ENCODE measurements around the gene FILIP1.

FILIP1 gene

DNA sequence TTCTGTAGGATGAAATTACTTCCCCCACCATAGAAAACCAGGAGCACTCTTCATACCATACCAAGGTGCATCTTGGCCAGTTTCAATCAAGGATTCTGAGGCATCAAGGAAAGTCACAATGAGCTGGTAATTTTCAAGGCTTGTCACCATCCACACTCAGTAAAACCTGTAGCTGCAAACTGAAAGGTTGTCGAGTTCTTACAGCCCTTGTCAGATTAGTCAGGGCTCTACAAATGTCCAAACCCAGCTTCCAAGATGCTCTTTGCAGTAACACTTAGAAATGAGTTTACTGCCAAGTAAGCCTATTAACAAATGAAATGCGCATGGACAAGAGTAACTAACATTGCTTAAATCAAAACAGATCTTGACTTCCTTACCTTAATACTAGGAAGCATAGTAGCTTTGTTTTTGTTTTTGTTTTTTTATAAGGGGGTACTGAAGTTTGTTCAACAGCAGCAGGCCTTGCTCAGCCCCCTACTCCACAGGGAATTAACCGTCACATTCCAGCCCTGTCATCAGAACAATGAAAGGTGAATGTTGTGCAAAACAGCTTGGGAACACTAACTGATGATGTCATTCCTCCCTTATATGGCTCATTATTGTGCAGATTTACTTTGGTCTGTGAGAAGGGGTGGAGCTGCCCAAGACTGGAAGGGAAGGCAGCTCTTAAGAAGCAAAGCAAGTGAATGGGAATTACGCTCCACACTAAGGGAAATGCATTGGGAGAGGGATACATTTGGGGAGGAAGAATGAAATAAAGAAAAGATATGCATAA is 159.1 kb downstream of the FILIP1 start:
- no peak for DNase-seq (ENCODE audit: low spot score)

DNA sequence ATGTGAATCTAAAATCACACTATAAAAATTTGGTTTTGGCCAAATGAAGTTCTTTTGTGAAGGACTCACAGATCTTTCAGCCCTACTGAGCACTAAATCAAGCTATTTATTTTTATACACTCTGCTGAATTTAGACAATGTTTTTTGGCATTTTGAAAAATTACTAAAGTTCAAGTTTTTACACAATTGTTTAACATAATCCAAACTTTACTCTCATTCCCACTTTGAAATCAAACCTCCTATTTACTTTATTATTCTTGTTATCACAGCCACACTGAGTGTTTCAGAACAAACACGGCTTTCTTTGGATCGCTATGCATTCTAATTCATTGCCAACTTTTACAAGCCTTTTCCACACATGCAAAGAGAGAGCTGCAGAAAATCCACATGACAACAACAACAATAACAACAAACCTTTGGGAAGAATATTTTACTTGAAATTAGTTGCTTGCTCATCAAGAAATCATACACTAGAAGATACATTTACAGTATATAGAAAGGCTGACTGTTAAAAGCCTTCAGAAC is 159.9 kb downstream of the FILIP1 start:
- DNase-seq (ENCODE audit: low spot score): no peak

DNA sequence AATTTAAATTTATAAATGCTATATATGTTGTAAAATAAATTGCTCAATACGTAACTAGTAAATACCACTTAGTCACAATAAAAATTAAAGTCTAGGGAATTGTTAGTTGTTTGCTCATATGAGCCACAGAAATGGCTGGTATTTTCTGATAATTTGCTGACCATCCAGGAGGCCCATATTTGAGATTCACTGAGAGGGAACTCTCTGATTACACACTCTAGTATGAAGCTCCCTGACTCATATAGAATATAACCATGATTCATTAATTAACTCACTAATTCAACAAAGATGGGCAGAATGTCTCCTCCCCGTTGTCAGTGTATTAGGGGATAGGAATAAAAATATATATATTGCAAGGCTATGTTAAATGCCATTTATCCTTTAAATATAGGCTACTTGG is 162.4 kb downstream of the FILIP1 start:
- DNase-seq (ENCODE audit: low spot score): no peak

- no peak for DNase-seq (ENCODE audit: low spot score)
Measured at GRCh38 chr6:75329703-75330102, 163.9 kb downstream of the FILIP1 start.

GRCh38 chr6:75327807-75328206 is 165.8 kb downstream of the FILIP1 start:
- DNase-seq (ENCODE audit: low spot score): no peak

- DNase-seq (ENCODE audit: low spot score): no peak
Measured at GRCh38 chr6:75326557-75327258, 166.9 kb downstream of the FILIP1 start.

- DNase-seq (ENCODE audit: low spot score): no peak
Measured at GRCh38 chr6:75318900-75319299, 174.7 kb downstream of the FILIP1 start.

GRCh38 chr6:75317503-75318206 is 175.9 kb downstream of the FILIP1 start:
- DNase-seq (ENCODE audit: low spot score): no peak

DNA sequence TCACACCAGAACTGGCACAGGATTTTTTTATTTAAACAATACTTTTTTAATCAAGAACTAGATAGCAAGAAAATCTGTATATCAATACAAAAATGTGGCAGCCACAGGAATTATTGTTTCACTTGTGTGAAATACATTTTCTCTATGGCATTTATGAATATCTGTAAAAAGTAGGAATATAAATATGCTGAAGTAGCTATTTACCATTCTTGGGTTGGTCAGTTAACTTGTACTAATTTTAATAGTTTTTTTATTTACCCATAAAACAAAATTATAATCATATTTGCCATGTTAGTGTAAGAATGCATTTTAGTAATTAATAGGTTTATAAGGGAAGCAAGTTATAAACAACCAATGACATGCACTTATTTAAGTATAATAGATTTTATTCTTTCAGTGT is 177.6 kb downstream of the FILIP1 start:
- DNase-seq (ENCODE audit: low spot score): no peak

DNA sequence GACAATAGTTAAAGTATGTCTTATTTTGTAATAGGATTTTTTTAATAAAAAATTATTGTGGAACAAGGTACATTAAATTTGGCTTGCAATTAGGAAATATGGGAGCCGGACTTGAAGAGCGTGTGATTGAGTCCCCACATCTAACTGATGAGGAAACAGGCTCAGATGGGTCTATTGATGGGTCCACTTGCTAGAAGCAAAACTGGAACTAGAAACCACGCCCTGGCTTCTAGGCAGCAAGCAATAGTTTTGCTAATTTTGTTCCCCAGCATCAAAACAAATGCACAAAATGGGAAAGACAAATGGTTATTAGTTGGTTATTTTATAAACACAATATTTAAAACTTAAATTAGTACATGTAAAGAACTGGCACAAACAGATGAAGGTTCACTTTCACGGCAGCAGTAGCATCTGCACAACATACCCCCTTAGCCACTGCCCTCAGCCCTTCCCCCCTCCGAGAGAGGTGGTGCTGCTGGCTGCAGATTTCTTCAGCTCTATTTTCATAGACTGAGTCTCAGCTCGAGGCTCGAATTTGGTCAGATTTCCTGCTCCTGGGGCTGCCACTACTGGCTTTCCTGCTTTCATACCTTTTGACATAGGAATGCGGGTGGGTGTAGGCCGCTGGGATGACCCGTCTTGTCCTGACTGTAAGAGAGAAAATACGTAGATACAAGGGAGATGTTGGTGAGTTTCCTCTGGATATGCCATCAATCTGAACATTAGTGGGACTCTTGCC is 185.2 kb downstream of the FILIP1 start:
- DNase-seq (ENCODE audit: low spot score): no peak

DNA sequence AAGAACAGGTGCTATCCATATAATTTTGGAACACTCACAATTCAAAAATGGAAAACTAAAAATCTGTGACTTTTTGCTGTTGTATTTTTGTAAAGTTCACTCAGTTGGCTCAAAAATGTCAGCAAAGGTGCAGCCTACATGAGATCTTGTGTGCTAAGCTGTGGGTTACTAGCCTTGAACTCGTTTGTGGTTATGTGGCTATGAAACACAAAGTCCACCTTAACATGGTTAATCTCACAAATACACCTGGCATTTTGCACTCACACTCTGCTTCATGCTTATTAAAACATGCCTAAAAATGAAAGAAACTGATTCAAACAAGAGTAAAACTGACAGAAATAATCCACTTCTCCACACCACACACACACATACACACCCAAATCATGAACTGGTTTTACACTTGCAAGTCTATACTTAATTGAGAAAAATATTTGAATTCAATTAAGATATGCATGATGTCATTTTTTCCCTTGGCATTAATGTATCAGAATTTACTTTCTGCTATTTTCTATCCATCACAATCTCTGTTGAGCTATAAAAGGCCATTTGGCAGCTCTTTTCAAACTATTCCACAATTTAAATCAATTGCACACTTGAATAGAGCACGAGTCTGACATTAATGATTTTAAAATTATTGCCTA is 186.1 kb downstream of the FILIP1 start:
- DNase-seq (ENCODE audit: low spot score): no peak

GRCh38 chr6:75306064-75306463 is 187.5 kb downstream of the FILIP1 start:
- DNase-seq (ENCODE audit: low spot score): no peak

DNA sequence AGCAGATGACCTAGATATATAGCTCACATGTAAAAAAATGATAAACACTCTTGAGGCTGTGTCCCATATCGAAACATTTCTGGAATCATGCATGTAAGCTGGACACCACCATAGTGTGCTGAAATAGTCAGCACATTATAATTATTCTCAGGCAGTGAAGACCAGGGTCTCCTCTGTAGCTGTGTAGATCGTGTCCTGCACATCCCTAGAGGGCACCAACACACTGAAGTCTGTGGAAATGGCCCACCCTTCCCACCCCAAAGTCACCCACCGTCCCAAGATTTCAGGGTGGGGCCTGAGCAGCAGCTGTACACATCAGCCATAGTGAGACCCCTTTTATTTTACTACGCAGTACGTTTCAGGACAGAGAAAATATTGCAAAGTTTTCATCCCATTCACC is 188.0 kb downstream of the FILIP1 start:
- no peak for DNase-seq (ENCODE audit: low spot score)

DNA sequence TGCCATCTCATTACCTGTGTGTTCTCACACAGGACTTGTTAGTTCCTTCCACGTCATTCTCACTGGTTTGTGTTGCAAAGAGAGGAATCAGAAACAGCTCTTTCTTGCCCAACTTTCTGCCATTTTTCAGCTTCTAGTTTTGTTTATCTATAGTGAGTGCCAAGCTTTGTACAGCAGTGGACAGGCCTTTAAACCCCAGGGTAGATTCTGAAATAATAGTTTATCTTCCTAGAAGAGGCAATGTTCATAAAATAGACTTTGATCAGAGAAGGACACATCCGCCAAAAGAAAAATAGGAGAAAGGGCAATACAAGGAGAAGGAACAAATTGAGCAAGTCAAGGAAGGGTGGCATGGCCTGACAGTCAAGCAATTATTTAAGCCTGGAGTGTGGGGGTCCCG is 191.3 kb downstream of the FILIP1 start:
- DNase-seq (ENCODE audit: low spot score): no peak

DNA sequence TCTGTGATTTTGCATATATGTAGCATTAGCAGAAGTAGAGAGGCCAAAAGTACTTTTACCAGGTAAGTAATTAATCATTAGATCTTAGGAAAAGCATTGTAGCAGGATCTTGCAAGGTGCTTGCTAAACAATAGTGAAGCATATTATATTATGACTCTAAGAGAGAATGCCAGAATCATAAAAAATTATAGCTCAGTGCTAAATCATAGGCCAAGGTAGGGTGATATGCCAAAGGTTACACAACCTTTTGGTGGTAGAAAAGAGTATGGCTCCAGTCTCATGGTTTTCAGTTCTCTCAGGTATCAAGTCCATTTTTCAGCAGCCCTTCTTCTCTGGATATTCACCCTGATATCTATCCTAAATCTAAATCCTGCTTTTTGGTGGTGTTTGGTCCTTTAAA is 192.1 kb downstream of the FILIP1 start:
- no peak for DNase-seq (ENCODE audit: low spot score)

GRCh38 chr6:75301088-75301487 is 192.5 kb downstream of the FILIP1 start:
- DNase-seq (ENCODE audit: low spot score): no peak

GRCh38 chr6:75300531-75300855 is 193.1 kb downstream of the FILIP1 start:
- no peak for DNase-seq (ENCODE audit: low spot score)

DNA sequence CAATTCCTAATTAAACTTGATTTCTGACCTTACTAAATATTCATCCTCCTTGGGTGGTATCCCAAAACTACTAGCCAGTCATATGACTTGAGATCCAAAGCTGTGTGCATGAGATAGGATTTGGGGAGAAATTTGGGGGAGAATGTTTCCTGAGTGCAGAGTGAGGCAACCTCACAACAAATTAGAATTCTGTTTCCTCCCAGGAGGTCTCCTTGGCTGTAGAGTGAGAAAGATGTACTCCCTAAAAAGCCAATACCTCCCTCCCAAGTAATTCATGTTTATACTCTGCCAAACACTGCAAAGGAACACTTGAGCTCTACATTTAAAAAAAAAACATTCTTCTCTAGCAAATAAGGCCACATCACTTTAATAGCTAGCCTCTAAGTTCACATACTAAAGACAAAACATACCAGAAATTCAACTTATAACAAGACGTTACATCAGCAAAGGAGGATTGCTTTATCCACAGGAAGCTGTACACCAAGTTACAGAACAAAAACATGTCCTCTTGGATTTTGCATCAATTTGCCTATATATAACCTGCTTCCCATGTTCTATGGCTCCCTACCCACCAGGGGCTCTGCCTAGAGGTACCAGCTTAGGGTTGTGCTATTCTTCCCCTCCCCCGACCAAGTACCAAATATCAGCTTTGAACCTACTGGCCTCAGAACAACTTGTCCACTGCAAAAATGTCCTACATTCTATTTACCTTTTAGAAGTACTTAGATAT is 193.6 kb downstream of the FILIP1 start:
- no peak for DNase-seq (ENCODE audit: low spot score)

DNA sequence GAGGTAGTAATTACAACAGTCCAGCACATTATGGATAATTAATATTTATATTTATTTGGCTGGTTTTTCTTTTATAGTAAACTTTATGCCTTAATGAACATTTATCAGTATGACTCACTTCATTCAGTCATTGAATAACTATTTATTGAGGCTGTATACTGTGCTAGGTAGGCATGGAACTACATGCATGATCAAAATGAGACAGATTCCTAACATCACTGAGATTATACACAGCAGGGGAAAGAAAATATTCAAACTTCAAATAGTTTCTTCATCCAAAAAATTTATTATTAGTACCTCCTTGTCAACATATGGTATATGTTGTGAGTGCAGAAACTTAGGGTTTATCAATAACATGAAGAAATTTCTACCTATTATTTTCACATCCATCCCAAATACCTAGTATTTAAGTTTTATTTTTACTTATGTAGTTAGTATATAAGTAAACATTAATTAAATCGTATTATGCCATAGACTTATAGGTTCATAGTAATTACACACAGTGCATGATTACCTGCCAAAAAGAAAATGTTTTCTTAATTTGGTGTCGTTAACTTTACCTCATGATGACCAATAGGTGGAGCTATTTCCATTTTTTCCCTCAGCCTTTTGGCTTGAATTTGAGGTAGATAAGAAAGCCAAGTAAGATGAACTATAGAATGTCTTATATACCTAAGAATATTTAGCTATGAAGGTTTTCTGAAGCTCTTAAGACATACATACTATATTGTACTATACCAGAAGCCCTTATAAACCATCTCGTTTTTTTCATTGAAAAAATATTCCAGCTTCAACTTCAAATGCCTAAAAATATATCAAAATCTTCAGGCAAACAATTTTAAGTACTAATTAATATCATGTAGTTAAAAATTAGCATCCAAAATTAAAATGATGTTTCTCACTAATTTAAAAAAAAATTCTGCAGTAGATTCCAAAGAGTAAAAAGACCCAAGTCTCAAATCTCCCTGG is 196.5 kb downstream of the FILIP1 start:
- DNase-seq (ENCODE audit: low spot score): peak; percentile 67

DNA sequence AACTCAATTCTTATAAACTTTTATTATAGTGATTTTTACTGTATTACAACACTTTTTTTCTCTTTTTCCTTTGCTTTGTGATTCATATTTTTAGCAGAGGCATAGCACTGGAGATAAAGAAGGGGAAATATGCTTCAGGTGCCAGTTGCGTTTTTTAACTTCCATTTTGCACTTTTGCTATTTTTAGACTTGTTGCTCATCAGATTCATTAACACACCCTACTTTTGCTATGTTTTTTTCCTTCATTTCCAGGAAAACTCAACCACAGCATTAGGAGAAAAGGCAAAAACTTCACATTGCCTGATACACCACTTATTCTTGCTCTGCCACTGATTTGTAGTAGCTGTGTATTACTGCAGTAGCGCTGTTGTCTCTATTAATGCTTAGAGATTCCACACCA is 201.0 kb downstream of the FILIP1 start:
- DNase-seq (ENCODE audit: low spot score): no peak
